Measurements from ENCODE around the gene SHISA6.

DNA sequence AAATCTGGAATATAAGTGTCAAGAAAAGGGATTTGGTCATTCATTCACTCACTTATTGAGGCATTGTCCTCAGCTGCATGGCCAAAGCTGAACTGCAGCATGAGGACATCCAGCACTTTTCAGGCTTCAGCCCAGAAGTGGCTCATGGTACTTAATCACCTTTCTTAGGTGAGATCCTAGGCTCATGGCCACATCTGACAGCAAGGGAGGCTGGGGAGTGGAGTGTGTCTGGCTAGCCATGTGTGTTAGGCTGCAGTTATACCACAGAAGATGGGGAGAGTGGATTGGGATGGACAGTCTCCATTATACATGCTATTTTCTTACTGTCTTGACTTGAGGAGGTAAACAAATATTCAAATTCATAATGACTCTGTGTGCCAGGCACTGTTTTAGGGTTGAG is 68.8 kb downstream of the SHISA6 start:
- TF ChIP-seq CTCF (IDR thresholded peaks at IDR 0.05) (no peak), POLR2A (IDR thresholded peaks at IDR 0.05) (no peak)

All from heart left ventricle (tissue), 13 donors.